Skin of body (tissue), 2 donors: ENCODE measurements around the gene RGS9. TPM values are rescaled to one million over a fixed set of nuclear protein-coding genes. Genes with fewer than 3 reads are reported as not detected.
"Not testable (repeated sequence)": the region's sequence is repeated elsewhere in the genome, so short reads cannot be mapped to it uniquely, and the experiment has no call there.

Source experiments
- DNase-seq: peaks from one replicate; lab custom pipeline; 2025; lab: John Stamatoyannopoulos, UW
- total RNA-seq: library from RNA; depleted of rRNA; stranded (reverse); fragments of >200 nt; gene quantifications from one replicate; pipeline ENCODE4 v1.2.3, GENCODE V29; 2014

RGS9 gene
- total RNA-seq, 1 donor from 2014 or later, result 4.6 TPM

- DNase-seq, result no peak
Measured at GRCh38 chr17:65115839-65116238, 21.3 kb upstream of the RGS9 start.

- not testable (repeated sequence) for DNase-seq
Measured at GRCh38 chr17:65116515-65116914, 20.7 kb upstream of the RGS9 start.

DNA sequence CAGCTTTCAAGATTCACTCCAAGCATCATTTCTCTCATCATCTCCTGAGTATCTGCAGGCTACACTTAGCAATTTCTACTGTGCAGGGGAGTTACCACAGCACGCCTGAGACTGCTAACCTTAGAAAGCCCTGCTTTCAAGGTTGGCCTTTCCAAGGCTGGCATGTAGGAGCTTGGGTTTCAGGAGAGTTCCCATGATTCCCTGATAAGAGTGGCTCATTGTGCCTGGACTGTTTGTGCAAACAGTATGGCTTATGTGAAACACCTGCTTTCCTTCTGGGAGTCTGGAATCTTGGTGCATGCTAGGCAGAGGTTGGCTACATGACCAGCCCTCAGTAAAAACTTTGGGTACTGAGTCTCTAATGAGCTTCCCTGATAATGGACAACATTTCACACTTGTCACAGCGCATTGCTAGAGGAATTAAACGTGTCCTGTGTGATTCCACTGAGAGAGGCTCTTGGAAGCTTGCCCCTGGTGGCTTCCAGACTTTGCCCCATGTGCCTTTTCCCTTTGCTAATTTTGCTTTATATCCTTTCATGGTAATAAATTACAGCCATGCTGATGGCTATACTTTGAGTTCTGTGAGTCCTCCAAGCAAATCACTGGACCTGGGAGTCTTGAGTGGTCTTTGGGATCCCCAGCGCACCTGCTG is 19.7 kb upstream of the RGS9 start:
- no peak for DNase-seq

DNA sequence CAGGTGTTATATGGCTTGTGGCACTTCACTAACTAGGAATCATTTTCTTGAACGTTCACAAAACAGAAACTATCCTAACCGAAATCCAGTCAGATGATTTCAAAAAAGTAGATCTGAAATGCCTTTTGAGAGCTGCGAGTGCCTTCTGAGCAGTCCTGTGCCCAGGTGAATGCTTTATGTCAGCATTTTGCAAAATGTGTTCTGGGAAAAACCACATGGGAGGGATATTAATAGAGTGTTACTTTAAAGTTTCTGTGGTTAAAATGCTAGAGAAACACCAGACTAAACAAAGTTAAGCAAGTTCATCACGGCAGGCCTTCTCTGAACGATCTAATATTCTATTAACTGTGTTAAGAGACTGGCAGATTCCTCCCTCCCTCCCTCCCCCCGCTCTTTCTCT is 15.8 kb upstream of the RGS9 start:
- no peak for DNase-seq

DNA sequence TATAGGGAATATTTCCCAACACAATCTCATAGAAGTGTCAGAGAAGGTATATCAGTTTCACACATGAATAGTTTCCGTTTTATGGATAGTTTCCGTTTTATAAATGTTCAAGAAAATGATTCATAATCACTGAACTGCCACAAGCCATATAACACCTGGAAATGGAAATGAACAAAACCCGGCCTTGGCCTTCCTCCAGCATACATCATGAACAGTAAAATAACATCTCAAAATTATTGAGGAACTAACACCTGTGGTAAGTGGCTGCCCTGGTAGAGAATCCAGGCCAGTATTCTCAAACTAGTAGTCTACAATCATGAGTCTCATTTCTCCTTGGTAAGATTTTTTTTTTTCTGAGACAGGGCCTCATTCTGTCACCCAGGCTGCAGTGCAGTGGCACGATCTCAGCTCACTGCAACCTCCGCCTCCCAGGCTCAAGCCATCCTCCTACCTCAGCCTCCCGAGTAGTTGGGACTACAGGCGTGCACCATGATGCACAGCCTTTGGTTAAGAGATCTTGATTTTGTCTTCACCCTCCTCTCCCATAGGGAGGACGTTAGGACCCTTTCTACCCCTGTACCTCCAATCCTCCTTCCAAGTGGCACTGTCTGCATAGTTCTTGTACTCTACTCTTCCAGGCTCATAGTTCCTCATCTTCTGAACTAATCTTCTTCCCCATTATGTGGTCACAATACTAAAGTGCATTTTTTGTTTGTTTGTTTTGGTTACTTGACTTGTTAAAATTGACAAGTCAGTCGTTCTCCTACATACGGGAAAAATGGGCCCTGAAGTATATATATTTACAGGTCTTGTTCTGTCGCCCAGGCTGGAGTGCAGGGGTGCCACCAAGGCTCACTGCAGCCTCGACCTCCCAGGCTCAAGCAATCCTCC is 15.0 kb upstream of the RGS9 start:
- no peak for DNase-seq

DNA sequence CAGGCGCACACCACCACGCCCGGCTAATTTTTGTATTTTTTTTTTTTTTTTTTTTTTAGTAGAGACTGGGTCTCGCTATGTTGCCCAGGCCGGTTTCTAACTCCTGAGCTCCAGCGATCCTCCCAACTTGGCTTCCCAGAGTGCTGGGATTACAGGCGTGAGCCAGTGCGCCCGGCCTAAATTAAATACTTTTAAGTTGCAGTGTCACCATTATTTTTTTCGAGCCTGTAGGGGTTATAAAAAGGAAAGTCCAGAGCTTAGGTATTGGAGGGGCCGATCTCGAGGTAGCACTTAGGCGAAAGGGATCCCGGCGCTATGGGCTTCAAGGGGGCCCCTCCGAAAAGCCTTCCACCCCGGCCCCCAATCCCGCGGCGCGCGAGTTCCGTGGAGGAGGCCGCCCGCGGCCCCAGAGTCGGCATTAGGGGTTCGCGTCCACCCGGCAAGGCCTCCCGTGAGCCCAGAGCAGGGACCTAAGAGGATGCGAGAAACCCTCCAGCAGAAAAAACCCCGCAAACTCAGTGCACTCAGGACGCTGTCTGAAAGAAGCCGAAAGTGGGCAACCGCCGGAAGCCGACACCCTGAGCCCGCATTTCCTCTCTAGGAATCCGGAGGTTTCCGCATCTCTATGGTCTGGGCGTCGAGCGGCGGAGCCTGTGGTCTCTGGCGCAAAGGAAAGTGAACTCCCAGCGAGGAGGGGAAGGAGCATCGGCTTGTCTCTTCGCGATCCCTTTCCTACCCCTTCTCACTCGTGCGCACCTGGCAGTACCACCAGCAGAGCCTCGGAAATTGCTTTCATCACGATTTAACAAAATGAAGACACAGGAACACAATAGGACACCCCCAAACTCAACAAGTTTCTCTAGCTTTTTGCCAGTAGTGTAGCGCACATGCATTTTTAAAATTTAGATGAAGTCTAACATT is 14.1 kb upstream of the RGS9 start:
- DNase-seq, result peak; percentile 79

DNA sequence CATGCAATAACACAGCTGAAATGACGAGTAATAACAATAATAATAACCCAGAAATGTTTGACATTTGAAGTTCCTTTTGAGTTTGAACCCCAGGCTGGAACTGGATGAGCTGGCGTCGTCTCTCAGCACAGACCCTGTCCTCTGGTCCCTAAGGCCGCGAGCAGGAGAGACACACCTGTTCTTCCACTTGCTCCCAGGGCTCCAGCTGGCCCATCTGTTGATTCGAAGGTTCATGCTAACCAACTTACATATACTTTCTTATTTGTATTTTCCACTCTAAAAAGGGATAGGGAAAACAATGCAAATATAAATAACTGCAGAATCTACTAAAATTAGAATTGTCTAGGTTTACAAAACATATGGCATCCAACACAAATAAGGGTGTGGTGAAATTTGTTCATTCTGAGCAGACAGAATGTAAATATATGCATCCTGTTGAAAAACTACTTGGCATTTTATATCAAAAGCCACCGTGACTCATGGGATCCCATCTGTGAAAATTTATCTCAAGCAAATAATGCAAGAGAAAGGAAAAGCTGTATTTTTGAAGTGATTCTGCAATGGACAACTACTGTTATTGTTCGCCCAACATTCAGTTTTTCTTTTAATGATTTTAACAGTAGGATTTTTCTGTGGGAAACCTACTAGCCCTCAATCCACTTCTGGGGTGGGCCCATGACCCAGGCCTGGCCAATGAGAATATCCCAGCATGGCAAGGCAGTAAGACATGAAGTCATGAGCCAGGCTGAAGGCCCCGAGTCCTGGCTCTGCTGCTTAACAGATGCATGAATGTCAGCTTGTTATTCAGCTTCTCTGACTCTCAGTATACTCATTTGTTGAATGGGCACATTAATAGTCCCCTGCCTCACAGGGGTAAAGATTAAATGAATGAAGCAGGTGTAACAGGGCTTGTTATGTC is 13.2 kb upstream of the RGS9 start:
- peak; percentile 28 for DNase-seq

DNA sequence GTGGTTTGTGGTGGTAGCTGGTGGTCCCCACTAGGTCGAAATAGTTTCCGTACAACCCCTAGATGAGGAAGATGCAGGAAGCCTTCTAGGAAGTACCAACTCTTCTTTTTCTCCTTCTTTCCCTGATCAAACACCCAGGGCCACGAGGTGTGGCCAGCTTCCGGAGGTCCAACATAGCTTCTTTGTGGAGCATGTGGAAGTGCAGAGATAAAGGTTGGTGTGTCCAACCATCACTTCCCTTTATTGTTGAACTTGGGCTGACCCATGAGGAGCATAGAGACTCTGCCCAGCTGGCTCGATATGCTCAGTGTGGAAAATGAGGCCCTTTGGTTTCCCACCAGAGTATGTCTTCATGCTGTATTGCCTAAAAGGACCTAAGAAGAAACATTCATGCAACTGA is 6.3 kb upstream of the RGS9 start:
- no peak for DNase-seq

GRCh38 chr17:65131240-65131639 is 5.9 kb upstream of the RGS9 start:
- DNase-seq, result no peak

DNA sequence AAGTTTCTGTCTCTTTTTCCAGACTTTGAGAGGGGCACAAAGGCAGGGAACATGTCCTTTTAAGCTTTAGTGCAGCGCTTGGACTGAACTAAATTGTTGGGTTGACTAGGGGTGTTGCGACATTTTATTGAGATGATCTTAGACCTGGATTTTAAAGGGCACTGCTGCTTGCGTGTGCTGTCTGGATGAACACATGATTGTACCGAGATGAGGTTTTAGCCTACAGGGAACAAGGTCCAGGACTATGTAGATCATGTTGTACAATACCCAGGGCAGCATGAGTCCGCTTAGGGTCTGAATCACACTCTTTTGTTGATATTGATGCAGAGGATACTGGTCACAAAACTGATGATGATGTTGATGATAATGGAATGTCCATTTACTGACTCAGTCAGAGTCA is 5.2 kb upstream of the RGS9 start:
- DNase-seq, result no peak

GRCh38 chr17:65134035-65134434 is 3.1 kb upstream of the RGS9 start:
- DNase-seq, result no peak

GRCh38 chr17:65139101-65139764 is 2.1 kb downstream of the RGS9 start:
- no peak for DNase-seq

GRCh38 chr17:65142247-65142646 is 5.1 kb downstream of the RGS9 start:
- DNase-seq, result no peak

DNA sequence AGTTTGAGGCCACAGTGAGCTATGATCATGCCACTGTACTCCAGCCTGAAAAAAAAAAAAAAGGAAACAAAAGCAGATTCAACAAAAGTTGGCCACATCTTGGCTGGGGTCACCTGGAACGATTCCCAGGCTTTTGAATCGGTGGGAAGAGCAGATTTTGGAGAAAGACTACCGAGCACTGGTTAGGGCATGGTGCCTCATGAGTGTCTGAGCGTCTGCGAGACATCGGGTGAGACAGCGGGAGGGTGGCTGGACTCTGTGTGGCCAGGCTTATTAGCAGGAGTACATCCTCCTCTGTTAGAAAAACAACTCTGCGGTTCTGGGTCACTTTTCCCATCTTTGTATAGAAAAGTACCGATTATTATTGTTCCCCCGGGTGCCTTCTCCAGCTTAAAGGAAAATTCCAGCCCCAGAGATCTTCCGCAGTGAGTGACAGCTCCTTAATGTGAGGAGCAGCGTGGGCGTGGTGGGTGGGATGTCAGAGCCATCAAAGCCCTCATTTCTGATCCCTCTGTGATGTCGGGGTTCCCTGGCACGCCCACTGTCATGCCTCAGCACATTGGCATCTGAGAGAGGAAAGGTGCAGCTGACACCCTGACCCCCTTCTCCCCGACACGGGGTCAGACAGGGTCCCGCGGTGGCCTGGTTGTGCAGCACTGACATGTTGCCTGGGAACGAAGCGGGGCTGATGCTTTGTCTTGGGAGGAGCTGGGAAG is 6.9 kb downstream of the RGS9 start:
- no peak for DNase-seq

DNA sequence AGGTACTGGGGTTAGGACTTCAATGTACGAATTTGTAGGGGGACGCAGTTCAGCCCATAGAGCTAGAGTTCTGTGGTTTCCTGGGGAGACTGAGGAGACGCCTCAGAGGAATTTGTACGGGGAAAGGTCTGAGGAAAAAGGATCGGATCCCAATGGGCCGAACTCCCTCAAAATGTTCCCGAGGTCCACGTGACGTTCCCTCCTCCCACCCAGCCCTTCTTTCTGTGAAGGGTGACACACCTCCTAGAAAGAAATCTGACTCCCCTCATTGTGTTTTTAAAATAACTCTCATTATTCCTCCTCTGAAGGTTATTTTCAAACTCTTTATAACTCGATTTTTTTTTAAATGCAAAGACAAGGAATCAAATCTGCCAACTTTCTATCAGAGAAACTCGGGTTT is 8.6 kb downstream of the RGS9 start:
- DNase-seq, result no peak

DNA sequence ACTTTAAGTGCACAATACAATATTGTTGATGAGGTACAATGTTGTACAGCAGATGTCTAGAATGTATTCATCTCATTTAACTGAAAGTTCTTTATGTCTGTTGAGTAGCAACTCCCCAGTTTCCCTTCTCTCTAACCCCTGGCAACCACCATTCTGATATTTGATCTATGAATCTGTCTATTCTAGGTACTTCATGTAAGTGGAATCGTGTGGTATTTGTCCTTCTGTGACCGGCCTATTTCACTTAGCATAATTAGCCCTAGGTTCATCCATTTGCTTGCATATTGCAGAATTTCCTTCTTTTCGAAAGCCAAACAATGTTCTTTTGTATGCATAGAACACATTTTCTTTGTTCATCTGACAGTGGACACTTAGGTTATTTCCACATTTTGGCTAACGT is 10.8 kb downstream of the RGS9 start:
- DNase-seq, result no peak

- DNase-seq, result no peak
Measured at GRCh38 chr17:65154770-65155589, 17.8 kb downstream of the RGS9 start.

DNA sequence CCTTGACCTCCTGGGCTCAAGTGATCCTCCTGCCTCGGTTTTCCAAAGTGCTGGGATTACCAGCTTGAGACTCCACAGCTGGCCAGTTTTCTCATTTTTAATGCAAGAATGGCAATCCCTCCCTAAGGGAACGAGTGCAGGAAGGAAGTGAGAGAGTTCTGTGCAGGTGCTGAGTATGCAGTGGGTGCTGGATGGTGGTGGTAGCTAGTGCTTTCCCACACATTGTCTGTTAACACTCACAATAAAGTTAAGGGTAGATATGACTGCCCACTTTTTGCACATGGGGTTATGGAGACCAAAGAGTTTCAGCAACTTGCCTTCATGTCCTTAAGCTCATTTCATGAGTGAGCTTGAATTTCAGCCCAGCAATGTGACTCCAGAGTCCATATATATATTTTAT is 18.5 kb downstream of the RGS9 start:
- DNase-seq, result no peak
